Measurements from ENCODE around the gene CSPG5.
A peak's percentile ranks its signal among the peaks of the same experiment; 100 is the strongest.

CSPG5 gene

DNA sequence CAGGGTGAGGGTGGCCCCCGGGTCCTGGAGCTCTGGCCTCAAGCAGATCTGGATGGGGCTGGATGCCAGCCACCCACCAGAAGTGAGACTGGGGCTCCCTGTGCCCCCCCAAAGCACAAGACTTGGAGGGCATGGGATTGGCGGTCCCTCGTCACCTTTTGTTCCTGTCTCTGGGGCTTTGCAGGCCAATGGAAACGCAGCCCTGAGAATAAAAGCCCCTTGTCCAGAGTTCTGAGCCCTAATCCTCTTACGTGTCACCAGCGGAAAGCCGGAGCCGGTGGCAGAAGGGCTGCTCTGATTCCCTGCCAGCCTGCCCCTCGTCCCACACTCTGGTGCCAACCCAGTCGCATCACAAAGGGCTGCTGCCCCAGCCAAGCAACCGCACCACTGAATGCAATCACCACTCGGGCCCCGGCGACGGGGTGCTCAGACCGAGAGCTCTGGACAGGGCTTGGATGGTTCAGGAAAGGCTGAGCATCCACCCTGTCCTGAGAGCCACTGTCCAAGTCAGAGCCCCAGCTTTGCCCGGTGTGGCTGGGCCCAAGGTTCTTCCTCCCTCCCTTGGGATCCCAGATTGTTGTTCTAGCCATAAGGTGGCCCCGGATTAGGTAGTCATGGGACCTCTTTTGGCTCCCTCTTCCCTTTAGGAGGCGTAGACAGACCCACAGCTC, 42.3 kb downstream of the CSPG5 start:
- DNase-seq: no peak

GRCh38 chr3:47533996-47534454, 44.6 kb downstream of the CSPG5 start:
- no peak for DNase-seq

DNA sequence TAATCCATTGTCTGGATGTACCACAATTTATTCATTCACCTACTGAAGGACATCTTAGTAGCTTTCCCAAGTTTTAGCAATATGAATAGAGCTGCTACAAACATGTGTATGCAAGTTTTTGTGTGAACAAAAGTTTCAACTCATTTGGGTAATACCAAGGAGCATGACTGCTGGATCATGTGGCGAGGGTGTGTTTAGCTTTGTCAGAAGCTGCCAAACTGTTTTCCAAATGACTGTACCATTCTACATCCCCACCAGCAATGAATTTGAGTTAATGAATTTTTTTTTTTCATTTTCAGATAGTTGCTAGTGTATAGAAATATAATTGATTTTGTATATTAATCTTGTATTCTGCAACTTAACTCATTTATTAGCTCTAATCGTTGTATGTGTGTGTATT, 45.2 kb downstream of the CSPG5 start:
- no peak for DNase-seq

DNA sequence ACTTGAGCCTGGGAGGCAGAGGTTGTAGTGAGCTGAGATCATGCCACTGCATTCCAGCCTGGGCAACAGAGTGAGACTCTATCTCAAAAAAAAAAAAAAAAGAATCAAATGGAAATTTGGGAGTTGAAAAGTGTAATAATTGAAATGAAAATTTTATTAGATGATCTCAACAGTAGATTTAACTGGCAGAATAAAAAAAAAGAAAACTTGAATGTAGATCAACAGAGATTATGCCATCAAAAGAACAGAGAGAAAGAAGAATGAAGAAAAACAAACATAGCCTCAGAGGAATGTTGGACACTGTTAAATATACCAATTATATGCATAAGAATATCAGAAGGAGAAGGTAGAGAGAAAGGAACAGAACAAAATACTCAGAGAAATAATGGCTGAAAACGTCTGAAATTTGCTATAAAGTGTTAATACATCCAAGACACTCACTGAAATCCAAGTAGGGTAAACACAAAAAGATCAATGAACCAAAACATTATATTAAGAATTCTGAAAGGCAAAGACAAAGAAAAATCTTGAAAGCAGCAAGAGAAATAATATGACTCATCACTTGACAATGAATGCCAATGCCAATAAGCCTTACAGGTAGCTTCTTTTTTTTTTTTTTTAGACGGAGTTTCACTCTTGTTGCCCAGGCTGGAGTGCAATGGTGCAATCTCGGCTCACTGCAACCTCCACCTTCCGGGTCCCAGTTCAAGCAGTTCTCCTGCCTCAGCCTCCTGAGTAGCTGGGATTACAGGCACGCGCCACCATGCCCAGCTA, 50.5 kb downstream of the CSPG5 start:
- no peak for DNase-seq

DNA sequence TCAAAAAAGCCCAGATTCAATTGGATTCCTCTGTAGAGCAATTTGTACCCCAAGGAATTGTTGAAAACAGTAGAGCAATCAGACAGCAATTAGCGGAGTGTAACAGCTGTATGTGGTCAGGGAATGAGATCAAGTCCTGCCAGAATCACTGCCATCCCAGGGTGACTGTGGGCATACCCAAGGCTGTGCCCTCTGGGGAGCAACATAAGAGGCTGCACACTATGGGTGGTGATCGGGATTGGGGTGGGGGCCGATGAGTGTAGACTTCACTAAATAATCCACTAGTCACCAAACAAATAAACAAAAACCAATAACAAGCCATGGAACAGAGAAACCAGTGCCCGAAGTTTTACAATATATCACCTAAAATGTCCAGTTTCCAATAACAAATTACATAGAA, 53.0 kb downstream of the CSPG5 start:
- no peak for DNase-seq

DNA sequence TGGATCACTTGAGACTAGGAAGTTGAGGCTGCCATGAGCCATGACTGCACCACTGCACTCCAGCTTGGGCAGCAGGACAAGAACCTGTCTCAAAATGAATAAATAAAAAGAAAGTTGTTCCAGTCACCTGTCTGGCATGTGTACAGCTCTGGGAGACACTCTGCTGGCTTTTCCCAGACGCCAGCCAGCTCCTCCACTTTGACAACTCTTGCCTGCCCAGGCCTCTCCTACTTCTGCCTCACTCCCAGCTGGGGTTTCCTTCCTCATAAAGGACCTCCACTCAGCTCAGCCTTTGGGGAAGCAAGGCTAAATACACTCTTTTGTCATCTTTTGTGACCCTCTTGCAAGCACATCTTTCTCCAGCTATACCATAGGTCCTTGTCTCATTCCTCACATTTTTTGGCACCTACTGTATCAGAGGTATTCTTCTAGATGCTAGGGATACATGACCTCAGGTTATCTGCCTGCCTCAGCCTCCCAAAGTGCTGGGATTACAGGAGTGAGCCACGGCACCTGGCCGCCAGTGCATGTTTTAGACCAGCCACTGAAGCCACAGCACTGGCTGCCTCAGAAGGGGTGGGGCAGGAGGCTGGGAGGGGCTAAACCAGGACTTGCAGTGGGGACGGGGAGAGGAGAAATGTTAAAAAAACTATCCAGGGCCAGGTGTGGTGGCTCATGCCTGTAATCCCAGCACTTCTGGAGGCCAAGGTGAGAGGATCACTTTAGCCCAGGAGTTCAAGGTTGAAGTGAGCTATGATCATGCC, 55.2 kb downstream of the CSPG5 start:
- DNase-seq: no peak

DNA sequence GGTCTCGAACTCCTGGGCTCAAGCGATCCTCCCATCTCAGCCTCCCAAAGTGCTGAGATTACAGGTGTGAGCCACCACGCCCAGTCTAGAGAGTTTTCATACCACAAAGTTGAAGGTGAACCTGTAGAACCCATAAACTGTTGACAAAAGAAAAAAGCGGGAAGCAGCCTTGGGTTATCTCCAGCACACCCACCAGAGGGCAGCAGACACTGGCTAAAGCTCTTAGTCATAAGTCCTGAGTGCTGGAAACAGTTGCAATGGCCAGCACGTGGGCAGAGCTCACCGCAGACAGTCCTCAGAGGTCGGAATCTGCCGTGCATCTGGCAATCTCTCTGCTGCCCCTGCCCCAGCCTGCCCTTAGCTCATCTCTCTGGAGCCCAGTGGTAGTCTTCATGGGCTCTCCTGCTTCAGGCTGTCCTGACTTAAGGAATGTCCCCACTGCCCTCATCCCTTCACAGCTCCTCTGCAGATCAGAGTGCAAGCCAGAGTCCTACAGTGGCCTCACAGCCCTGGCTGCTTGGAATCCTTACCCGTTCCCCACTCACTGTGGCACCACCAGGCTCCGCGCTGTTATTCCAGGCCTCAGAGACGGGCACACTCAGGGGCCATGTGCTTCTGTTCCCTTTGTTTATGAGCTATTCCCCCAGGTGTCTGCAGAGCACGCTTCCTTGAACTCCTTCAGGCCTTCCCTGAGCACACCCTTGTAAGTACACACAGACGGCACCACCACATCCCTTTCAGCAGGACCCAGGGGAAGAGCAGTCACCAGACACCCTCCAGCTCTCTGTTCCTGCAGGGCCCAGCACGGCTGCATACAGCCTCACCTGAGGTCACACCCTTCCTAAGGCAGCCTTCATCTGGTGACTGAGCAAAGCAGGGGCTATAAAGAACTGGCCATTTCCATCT, 56.3 kb downstream of the CSPG5 start:
- peak; percentile 67 to 75 for DNase-seq

DNA sequence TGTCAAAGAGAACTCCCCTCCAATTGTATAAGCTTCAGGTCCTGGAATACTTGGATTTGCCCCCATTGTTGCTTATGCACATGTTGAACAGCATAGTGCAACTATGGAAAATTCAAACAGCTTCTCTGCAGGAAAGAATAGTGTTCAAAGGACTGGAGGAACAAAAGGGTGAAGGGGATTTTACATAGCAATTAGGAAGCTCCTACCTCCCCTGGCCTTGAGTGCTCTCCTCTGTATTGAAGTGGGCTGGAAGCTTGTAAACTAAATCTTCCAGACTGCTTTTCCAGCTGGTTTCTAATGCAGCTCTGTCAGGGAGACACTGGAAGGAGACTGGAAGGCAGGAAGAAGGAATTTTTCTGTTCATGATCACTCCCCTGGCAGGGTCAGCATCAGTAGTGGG, 57.9 kb downstream of the CSPG5 start:
- DNase-seq: no peak

- DNase-seq: no peak
These were observed 60.7 kb downstream of the CSPG5 start for GRCh38 chr3:47517937-47518336.

GRCh38 chr3:47515864-47516319, 62.8 kb downstream of the CSPG5 start:
- no peak for DNase-seq

GRCh38 chr3:47515100-47515499, 63.6 kb downstream of the CSPG5 start:
- DNase-seq: no peak

- peak; percentile 80 to 92 for DNase-seq
These were observed 65.3 kb downstream of the CSPG5 start, which contains the start of gene ELP6 for GRCh38 chr3:47513125-47513929. Gene ELP6 (minus strand): TSS chr3:47513712. CDS start chr3:47513590, 122 bp downstream.

DNA sequence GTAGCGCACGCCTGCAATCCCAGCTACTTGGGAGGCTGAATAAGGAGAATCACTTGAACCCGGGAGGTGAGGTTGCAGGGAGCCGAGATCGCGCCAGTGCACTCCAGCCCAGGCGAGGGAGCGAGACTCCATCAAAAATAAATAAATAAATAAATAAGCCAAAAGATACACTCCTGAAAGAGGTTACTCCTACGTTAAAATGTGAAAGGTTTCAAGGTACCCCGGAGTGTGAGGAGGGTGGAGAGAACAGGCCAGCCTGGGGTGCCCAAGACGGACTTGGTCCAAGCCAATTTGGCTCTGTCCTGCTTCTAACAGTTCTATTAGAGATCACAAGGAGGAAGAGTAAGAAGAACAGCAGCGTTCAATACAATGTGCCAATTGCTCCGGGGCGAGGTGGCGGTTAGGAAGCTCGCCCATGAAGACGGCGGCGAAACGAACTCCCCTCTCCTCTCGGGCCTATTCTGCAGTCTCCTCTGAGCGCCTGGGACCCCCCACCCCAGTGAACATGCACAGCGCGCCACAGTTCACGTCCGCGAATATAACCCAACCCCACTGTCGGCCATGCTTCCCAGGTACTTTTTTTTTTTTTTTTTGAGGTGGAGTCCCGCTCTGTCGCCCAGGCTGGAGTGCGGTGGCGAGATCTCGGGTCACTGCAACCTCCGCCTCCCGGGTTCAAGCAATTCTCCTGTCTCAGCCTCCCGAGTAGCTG, 66.1 kb downstream of the CSPG5 start:
- DNase-seq: no peak
